GM18951 (cell line): ENCODE results near the gene SLC8A2.
A peak's percentile ranks its signal among the peaks of the same experiment; 100 is the strongest.

ENCODE experiments used
- POLR2A ChIP-seq: IDR thresholded peaks from 4 replicates; pipeline ENCODE4 v1.6.1; 2011; ENCODE audit warnings: mild to moderate bottlenecking; ENCODE audit not compliant: insufficient read length, insufficient read depth; ENCODE audit errors: extremely low read depth
- in situ Hi-C: fragments of 300-500 bp; cut with MboI; formaldehyde crosslinking; loops from one replicate; pipeline ENCODE4 v1.12.0; 2022; ENCODE audit warnings: low sequenced_read_pairs, mixed read lengths, inconsistent platforms; ENCODE audit not compliant: unreplicated experiment

Gene SLC8A2, protein sequence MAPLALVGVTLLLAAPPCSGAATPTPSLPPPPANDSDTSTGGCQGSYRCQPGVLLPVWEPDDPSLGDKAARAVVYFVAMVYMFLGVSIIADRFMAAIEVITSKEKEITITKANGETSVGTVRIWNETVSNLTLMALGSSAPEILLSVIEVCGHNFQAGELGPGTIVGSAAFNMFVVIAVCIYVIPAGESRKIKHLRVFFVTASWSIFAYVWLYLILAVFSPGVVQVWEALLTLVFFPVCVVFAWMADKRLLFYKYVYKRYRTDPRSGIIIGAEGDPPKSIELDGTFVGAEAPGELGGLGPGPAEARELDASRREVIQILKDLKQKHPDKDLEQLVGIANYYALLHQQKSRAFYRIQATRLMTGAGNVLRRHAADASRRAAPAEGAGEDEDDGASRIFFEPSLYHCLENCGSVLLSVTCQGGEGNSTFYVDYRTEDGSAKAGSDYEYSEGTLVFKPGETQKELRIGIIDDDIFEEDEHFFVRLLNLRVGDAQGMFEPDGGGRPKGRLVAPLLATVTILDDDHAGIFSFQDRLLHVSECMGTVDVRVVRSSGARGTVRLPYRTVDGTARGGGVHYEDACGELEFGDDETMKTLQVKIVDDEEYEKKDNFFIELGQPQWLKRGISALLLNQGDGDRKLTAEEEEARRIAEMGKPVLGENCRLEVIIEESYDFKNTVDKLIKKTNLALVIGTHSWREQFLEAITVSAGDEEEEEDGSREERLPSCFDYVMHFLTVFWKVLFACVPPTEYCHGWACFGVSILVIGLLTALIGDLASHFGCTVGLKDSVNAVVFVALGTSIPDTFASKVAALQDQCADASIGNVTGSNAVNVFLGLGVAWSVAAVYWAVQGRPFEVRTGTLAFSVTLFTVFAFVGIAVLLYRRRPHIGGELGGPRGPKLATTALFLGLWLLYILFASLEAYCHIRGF

DNA sequence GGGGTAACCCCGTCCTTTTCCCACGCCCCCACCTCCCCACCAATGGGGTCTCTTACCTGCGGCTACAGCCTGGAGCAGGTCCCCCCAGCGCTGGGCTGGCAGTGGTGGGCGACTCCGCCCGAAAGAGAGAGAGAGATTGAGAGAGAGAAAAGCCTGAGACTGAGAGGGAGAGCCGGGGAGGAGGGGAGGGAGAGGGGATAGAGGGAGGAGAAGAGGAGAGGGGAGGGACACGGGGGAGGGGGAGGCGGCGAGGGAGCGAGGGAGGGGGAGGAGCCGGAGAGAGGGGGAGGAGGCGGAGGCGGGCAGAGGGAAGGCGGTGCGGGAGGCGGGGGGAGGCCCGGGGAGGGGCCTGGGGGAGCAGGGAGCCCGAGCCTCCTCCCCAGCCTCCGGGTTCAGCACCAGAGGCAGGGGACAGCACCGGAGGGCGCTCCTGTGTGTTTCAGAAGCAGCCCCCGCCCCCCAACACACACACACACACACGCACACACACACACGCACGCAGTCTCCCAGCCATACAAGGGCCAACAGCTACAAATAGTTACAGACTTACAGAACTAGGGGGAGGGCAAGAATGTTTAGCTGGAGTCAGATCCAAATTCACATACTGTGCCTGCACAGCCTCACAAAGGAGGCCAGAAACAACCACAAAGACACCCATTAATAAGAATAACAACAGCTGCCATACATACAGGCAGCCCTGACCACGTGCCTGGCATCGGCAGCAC, at the start of gene SLC8A2:
Gene SLC8A2 (minus strand): TSS at position 161 of the 725 bp plus-strand sequence. CDS start 5,490 bp downstream, outside the sequence.
- in situ Hi-C loops: no loop called here
- no peak for TF ChIP-seq POLR2A

DNA sequence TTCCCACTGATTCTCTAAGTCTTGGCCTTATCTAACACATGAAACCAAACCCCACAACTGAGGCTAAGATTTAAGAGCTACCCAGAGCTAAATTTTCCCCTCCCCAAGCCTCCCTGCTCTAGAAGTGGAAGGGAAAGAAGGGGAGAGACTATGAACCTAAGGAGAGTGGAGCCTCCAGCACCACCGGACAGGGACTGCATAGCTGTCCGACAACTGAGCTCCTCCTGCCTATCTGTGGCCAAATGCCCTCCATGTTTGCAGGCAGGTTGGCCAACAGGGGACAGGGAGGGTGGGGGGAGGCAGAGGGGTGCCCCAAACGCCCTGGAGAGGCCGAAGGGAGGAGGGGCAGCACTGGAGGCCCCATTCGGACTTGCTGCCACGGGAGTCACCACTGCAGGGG, 49.1 kb upstream of the SLC8A2 start:
- TF ChIP-seq POLR2A: no peak
- in situ Hi-C loops: no loop called here

DNA sequence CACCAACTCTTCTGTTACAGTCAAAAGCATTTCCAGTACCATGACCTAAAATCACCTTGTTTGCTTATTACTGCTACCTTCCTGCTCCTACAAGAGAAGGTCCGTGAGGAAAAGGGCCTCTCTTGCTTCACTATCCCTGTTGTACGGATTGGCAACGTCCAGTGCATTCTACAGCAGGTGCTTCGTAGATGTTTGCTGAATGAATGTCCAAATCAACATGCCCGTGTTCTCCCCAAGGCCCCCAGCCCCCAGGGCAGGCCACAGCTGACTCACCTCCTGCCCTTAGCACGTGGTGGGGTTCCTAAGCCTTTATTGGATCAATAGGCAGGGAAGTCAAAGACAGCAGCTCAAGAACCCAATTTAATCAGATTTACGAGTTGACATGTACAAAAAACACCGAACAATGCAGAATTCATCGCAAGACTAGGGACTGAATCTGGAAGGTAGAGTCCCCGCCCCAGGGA, 48.7 kb upstream of the SLC8A2 start:
- in situ Hi-C loops: no loop called here
- no peak for TF ChIP-seq POLR2A

DNA sequence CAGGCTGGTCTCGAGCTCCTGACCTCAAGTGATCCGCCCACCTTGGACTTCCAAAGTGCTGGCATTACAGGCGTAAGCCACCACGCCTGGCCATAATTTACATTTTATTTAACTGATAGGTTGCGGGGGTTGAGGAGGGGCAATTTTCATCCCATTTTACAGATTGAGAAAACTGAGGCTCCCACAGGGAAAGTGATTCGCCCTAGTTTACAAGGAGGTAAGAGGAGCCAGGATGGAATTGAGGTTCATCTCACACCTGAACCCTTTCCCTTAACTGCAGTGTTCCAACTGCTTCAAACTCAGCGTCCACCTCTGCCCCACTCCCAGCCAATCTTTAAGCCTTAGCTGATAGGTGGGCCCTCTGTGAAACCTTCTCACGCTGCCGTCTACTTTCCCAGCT, 47.2 kb upstream of the SLC8A2 start:
- in situ Hi-C loops: no loop called here
- TF ChIP-seq POLR2A: no peak

DNA sequence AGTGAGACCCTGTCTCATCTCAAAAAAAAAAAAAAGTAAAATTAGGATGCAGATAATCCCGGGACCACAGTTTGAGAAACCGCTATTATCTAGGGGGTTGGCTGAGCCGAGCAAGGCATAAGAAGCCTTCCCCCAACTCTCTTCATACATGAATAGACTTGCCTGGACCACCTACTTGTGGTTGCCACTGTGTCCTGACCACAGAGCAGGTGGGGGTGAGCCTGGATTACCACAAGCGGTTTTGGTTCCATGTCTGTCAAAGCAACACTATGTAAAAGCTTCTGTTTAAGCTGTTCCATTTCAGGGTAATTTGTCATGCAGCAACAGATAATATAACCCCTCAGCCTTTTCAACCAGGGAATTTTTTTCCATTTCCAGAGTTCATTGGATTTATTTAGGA, 46.4 kb upstream of the SLC8A2 start:
- in situ Hi-C loops: no loop called here
- TF ChIP-seq POLR2A: no peak

DNA sequence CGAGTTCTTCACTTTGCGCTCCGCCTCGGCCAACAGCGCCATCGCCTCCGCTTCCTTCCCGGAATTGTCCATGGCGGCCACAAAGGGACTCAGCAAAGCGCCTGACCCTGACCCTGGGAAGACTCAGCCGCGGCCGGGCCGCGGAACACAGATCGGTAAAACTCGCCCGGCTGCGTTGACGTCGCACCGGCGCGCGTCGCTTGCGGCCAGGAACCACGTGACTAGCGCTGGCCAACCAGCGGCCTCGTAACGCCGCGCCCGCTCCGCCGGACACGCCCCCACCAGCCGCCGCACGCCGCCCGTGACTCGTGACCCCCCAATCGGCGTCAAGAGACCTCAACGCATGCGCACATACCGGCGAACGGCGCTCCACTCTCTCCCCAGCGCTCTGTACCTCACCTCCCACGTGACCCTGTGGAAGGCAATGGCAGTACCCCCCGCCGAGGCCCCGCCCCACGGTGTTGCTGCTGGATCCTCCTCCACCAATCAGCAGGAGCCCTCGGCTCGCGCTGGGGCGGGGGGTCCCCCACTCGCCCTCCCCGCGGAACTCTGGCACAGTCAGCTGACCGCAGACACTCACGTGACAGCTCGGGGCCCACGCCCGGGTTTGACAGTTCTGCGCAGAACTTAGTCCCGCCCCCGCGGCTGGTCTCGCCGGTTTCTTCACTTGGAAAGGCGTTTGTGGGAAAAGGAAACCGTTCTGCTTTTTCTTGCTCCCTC, 43.3 kb upstream of the SLC8A2 start, which contains the start of gene NAPA:
Gene NAPA (minus strand): TSS at position 195 of the 720 bp plus-strand sequence. CDS start 123 bp downstream, at position 72.
- in situ Hi-C loops: no loop called here
- peak; percentile 88 for TF ChIP-seq POLR2A

DNA sequence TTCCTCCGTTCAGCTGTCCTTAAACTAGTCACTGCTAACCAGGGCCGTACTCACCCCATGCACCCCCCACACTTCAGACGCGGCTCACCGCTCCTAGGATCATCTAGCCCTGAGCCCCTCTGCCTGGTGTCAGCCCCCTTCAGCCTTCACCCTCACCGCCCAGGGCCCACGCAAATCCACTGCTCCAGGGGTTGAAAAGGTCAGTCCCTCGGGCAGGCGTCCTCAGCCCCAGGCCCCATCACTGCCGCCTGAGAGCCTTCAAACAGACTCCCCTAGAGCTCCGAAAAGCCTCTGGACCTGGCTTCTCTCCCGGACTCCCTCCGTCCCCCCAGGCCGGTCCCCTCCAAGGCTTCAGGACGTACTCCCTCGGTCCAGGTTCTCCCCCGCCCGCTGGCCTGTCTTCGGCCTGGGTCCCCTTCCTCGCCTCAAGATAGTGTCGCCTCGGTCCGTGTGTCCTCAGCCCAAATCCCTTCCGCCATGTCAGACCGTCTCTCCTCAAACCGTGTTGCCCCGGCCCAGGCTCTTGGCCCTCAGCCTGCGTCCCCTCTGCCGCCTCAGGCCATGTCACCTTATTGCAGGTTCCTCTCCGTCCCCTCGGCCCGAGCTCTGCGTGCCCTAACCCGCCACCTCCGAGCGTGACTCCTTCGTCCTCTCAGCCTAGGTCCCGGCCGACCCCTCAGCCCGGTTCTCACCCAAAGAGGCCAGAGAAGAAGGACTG, 42.6 kb upstream of the SLC8A2 start:
- in situ Hi-C loops: no loop called here
- TF ChIP-seq POLR2A: no peak

DNA sequence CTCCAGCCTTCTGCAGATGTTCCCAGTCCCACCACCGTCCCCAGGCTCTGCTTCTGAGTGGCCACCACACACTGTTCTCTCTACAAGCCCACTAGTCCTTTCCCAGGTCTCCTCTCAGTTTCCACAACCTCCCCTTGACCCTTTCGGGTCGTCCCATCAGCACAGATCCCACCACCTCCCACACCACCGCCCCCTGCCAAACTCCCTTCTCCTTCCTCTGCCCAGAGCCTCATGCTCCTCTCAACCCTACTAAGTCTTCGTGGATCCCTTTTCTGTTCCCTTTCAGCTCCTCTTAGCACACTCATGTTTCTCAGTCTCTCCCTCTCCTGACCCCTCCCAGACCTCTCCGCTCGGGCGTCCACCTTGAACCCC, 41.2 kb upstream of the SLC8A2 start:
- in situ Hi-C loops: no loop called here
- TF ChIP-seq POLR2A: no peak

DNA sequence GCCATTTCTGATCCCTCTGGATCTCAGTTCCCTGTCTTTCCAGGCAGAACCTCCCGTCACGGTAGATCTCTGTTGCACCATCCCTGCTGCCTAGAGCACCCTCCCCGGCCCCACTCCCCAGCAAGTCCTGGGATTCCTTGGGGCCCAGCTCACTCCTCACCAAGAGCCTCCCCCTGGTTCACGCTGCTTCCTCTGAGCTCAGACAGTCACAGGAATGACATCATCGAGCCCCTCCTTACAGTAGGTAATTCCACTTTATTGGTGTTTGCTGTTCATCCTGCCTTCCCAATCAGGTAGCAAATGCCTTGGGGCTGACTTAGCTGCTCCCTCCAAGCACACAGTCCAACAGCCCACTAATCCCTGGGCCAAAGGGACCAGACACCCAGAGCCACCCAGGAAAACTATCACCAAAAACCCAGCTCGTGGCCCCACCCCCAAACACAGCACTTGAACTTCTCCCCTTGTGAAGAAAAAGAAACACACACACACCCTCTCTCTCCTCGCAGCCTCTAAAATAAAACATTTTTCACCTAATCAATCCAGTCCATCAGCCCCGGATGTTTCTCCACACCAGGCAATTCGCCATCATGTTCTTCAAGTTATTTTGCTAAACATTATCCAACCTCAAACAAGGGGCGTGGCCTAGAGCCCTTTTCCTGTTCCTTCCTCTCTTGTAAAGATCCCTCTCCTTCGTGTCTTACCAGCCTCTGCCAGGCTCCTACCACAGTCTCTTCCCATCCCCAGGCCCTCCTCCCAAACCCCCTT, 40.7 kb upstream of the SLC8A2 start:
- no peak for TF ChIP-seq POLR2A
- in situ Hi-C loops: no loop called here

DNA sequence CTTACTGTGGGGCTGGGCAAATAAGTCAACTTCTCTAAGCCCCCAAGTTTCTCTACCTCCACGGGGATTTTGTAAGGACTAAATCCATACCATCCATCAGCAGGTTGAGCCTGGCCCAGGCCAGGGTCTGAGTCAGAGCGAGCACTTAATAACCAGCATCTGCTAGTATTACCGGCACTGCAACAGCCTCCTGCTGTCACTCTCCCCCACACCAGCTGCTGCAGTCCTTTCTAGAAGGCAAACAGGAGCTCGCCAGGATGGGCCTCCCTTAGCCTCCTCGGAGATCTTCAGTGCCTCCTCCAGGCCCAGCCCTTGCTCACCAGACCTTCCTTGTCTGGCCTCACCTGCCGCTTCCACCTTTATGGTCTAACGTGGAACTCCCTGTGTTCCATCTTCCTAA, 40.0 kb upstream of the SLC8A2 start:
- in situ Hi-C loops: no loop called here

DNA sequence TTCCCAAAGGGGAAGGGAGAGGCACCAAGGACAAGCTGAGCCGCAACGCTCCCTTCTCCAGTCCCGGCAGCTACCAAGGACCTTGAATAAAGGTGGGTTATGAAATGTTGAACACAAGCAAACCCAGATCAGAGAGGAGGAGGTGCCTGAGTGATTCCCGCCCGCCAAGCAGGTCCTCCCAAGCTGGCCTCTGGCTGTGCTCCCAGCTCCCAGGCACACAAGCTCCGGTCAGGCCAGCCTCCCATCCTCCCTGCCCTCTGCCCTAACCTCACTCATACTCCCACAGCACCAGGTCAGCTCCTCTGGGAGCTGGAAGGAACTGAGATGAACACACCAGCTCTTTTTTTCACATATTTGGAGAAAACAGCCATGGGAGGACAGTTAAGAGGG, 39.4 kb upstream of the SLC8A2 start:
- TF ChIP-seq POLR2A: no peak
- in situ Hi-C loops: no loop called here

More for the DNA sequence above, 40.0 kb upstream of the SLC8A2 start:
- no peak for TF ChIP-seq POLR2A

DNA sequence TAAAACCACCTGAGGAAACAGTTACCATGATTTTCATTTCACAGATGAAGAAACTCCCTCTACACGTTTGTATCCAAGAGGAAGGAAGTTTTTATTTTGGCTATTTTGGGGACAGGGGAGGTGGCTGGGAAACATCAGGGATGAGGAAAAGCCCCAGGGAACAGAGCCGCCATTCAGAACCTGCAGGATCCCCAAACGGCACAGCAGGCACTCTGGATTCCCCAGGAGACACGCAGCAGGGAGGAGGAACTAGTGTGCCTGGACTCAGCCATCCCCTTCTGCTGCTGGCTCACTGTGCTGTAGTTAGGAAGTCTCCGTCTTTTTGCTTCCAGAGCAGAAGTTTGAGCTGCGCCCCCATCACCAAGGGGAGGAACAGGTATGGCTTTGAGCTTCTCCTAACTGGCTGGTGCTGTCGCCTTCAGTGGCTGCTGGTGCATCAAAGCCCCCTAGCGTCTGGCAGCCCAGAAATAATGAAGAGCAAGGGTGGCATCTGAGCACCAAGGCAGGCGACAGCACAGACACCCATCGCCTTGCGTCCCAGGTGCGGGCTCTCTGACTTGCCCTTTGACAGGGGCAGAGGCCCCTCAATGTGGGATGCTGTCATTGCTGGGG, 38.9 kb upstream of the SLC8A2 start:
- in situ Hi-C loops: no loop called here
- no peak for TF ChIP-seq POLR2A
